Transverse colon (tissue), 4 donors: Measurements from ENCODE around the gene DHRSX. TPM values are rescaled to one million over a fixed set of nuclear protein-coding genes. Genes with fewer than 3 reads are reported as not detected.
"Not testable (repeated sequence)": the region's sequence is repeated elsewhere in the genome, so short reads cannot be mapped to it uniquely, and the experiment has no call there.

ENCODE experiments used
- DNase-seq: peaks from one replicate; pipeline ENCODE4 v3.0.0-alpha.2; 2019
- H3K27ac ChIP-seq, 4 donors: fragments of 200-600 bp; sonication (generic); 2 replicates each; pipeline ENCODE4 v1.5.1; 2016 to 2018; ENCODE audit warnings: inconsistent platforms in 4 of 4
- H3K27me3 ChIP-seq: fragments of 200-600 bp; sonication (generic); 2 replicates; pipeline ENCODE4 v1.5.1; 2017; ENCODE audit warnings: inconsistent platforms
- H3K36me3 ChIP-seq, 4 donors: fragments of 200-600 bp; sonication (generic); 2 replicates each; pipeline ENCODE4 v1.5.1; 2017 to 2019; ENCODE audit warnings: inconsistent platforms in 4 of 4
- H3K4me1 ChIP-seq, 4 donors: fragments of 200-600 bp; sonication (generic); 2 replicates each; pipeline ENCODE4 v1.5.1; 2017 to 2020; ENCODE audit warnings: inconsistent platforms in 4 of 4
- H3K4me3 ChIP-seq, 4 donors: fragments of 200-600 bp; sonication (generic); 1 replicate in 1 of 4; 2 replicates in 3 of 4; pipeline versions ENCODE4 v1.5.1 to v1.6.1; 2017 to 2019; ENCODE audit warnings: inconsistent platforms in 4 of 4
- H3K9me3 ChIP-seq, 2 donors: fragments of 200-600 bp; sonication (generic); 2 replicates each; pipeline ENCODE4 v1.5.1; 2017 to 2019; ENCODE audit warnings: inconsistent platforms in 2 of 2
- EP300 ChIP-seq: sonication (generic); formaldehyde crosslinking; IDR thresholded peaks from one replicate; pipeline ENCODE4 v1.6.1; 2017; ENCODE audit warnings: antibody characterized with exemption, low read depth
- POLR2A ChIP-seq: fragments of 450-650 bp; IDR thresholded peaks from one replicate; pipeline ENCODE4 v1.6.1; 2016; ENCODE audit warnings: antibody characterized with exemption, mild to moderate bottlenecking, moderate library complexity
- POLR2AphosphoS5 ChIP-seq, 3 donors: sonication (generic); formaldehyde crosslinking; IDR thresholded peaks; one replicate each; pipeline ENCODE4 v1.6.1; 2016; ENCODE audit warnings: antibody characterized with exemption in 3 of 3
- WGBS, 2 donors: methylation state at CpG; one replicate each; pipeline ENCODE4 v1.1.5; 2018; ENCODE audit warnings: low coverage in 1 of 2; 5-methylcytosine and 5-hydroxymethylcytosine counted together
- in situ Hi-C, 4 donors: fragments of 200-750 bp; cut with MboI; loops; one replicate each; pipeline versions ENCODE4 v1.15.0 to v1.15.1; 2017; ENCODE audit warnings: low sequenced_read_pairs in 3 of 4, low pct_ligation_motif_present in 1 of 4, low pct_unique_long_range_greater_than_20kb in 1 of 4
- intact Hi-C: fragments of 100-400 bp; cut with DNase I; formaldehyde crosslinking; loops from one replicate; pipeline ENCODE4 v1.15.1; 2023; ENCODE audit warnings: low total_unique reads
- total RNA-seq, 4 donors: library from RNA; depleted of rRNA; stranded (reverse); fragments of >200 nt; gene quantifications; one replicate each; pipeline ENCODE4 v1.1.0, GENCODE V29; 2016
- TF ChIP-seq, protein P1 (sequence below), 5 experiments: fragments of 200-600 bp in 3 of 5; fragments of 450-650 bp in 2 of 5; sonication (generic) in 3 of 5; IDR thresholded peaks; 1 replicate in 2 of 5; 2 replicates in 3 of 5; pipeline ENCODE4 v1.5.1; 2016 to 2017; ENCODE audit warnings: antibody characterized with exemption in 5 of 5, inconsistent platforms in 3 of 5, mild to moderate bottlenecking in 2 of 5, moderate library complexity in 1 of 5

Gene DHRSX
- total RNA-seq, 4 donors from 2014 or later, result 27.9 to 39.9 (median 33.9) TPM

DNA sequence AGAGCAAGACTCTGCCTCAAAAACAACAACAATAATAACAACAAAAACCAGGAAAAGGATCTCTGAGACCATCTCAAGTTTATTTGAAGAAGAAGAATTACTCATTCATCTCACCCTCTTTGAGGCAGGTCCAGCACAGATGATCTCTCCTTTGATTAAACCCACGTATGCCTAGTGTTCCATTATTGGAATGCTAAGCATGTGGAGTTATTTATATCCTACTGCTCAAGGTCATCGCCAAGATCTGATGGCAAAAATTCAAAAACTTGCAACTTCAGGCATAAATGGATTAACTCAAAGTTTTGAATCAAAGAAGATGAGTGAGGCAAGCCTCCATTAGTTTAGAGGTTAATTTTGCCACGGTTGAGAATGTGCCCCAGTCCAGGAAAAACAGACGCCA, 184.2 kb downstream of the DHRSX start:
- in situ Hi-C loops, result no loop called here
- intact Hi-C loops, result no loop called here

DNA sequence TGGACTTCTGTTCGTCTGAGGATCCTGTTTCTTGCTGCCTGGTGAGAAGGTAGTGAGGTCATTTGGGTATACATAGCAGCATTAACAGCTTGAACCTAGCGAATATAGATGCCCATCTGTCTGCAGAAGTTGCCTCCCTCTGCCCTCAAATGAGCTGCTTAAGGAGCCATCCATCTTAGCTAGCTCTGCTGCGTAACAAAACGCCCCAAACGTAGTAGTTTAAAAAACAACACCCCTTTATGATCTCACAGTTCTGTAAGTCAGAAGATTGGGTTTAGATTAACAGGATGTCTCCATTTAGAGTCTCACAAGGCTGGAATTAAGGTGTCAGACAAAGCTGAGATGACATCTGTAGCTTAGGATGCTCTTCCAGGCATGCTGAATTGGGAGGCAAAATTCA, 185.3 kb downstream of the DHRSX start:
- H3K9me3 ChIP-seq, result no peaks in the 10 kb centered on the region
- WGBS, 2 donors, result 94 to 100% methylated on average over 1 to 5 of the region's 5 CpGs
- in situ Hi-C loops (no loop called here), intact Hi-C loops (no loop called here)
- DNase-seq, result no peak
- no peaks in the 10 kb centered on the region for H3K4me1 ChIP-seq
- no peaks in the 10 kb centered on the region for H3K36me3 ChIP-seq
- TF ChIP-seq EP300, result no peak
- TF ChIP-seq POLR2AphosphoS5 (IDR thresholded peaks at IDR 0.05), result no peak
- TF ChIP-seq, protein P1, sequence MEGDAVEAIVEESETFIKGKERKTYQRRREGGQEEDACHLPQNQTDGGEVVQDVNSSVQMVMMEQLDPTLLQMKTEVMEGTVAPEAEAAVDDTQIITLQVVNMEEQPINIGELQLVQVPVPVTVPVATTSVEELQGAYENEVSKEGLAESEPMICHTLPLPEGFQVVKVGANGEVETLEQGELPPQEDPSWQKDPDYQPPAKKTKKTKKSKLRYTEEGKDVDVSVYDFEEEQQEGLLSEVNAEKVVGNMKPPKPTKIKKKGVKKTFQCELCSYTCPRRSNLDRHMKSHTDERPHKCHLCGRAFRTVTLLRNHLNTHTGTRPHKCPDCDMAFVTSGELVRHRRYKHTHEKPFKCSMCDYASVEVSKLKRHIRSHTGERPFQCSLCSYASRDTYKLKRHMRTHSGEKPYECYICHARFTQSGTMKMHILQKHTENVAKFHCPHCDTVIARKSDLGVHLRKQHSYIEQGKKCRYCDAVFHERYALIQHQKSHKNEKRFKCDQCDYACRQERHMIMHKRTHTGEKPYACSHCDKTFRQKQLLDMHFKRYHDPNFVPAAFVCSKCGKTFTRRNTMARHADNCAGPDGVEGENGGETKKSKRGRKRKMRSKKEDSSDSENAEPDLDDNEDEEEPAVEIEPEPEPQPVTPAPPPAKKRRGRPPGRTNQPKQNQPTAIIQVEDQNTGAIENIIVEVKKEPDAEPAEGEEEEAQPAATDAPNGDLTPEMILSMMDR (IDR thresholded peaks at IDR 0.05), result no peak
- TF ChIP-seq POLR2A, result no peak
- no peak overlapping the region for H3K27ac ChIP-seq
- no peaks in the 10 kb centered on the region for H3K27me3 ChIP-seq
- no peak overlapping the region for H3K4me3 ChIP-seq

More for the DNA sequence above, 184.2 kb downstream of the DHRSX start:
- Histone ChIP-seq H3K4me1 (no peaks in the 10 kb centered on the region), H3K4me3 (no peak overlapping the region), H3K27ac (no peak overlapping the region), H3K27me3 (no peaks in the 10 kb centered on the region), H3K9me3 (no peaks in the 10 kb centered on the region), H3K36me3 (no peaks in the 10 kb centered on the region)
- no peak for TF ChIP-seq POLR2AphosphoS5 (IDR thresholded peaks at IDR 0.05)
- TF ChIP-seq, protein P1 (IDR thresholded peaks at IDR 0.05), result no peak
- TF ChIP-seq POLR2A, result no peak
- no peak for TF ChIP-seq EP300
- no peak for DNase-seq
- 81 to 94% methylated on average over 3 to 4 of the region's 4 CpGs for WGBS, 2 donors

DNA sequence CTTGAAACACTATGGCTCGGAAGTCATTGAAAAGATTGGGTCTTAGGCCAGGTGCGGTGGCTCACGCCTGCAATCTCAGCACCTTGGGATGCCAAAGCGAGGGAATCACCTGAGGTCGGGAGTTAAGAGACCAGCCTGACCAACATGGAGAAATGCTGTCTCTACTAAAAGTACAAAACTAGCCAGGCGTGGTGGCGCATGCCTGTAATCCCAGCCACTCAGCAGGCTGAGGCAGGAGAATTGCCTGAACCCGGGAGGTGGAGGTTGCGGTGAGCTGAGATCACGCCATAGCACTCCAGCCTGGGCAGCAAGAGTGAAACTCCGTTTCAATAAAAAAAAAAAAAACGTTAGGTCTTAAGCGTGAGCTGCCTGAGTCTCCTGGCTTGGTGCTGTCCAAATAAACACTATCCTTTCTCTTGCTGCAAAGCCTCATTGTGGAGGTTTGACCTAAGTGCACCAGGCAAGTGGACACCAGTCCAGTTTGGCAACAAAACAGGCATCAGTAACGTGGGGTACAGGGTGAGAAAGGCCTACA, 185.9 kb downstream of the DHRSX start:
- in situ Hi-C loops (no loop called here), intact Hi-C loops (no loop called here)
- Histone ChIP-seq H3K36me3 (no peaks in the 10 kb centered on the region), H3K4me3 (no peak overlapping the region), H3K27me3 (no peaks in the 10 kb centered on the region), H3K27ac (no peak overlapping the region), H3K9me3 (no peaks in the 10 kb centered on the region), H3K4me1 (no peaks in the 10 kb centered on the region)
- no peak for TF ChIP-seq POLR2A
- TF ChIP-seq, protein P1 (IDR thresholded peaks at IDR 0.05), result no peak
- TF ChIP-seq EP300, result no peak
- no peak for TF ChIP-seq POLR2AphosphoS5 (IDR thresholded peaks at IDR 0.05)
- WGBS, 2 donors, result 88 to 93% methylated on average over 12 to 14 of the region's 14 CpGs
- no peak for DNase-seq

DNA sequence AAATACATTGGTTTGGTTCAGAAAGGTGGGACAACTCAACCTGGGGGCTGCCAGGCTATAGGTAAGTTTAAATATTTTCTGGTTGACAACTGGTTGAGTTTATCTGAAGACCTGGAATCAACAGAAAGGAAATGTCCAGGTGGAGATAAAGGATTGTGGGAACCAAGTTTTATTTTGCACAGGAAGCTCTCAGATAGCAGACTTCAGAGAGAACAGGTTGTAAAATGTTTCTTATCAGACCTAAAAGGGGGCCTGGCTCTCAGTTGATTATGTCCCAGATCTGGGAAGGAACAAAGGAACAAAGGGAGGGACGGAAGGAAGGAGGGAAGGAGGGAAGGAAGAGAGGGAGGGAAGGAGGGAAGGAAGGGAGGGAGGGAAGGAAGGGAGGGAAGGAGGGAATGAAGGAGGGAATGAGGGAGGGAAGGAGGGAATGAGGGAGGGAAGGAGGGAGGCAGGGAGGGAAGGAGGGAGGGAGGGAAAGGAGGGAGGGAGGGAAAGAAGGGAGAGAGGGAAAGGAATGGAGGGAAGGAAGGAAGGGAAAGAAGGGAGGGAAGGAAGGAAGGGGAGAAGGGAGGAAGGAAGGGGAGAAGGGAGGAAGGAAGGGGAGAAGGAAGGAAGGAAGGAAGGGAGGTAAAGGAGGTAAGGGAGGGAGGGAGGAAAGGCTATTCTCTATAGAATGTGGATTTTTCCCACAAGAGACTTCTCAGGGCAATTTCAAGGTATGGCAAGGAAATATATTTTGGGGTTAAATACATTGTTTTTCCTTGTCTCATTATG, 186.7 kb downstream of the DHRSX start:
- no peaks in the 10 kb centered on the region for H3K27me3 ChIP-seq
- in situ Hi-C loops, result no loop called here

DNA sequence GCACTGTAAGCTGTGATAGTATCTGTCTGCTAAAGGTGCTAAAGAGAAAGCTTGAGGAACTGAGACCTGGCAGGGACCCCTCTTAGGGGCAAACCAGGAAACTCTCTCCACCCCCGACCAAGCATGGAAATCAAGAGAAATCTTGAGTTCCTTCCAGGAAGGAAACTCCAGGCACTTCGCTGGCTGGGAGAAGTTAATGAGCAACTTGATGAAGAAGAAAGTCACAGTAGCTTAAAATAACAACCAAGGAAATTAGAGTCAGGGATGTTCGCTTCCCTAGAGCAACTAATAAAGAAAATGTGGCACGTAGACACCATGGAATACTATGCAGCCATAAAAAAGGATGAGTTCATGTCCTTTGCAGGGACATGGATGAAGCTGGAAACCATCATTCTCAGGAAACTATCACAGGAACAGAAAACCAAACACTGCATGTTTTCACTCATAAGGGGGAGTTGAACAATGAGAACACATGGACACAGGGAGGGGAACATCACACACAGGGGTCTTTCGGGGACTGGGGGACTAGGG, 188.7 kb downstream of the DHRSX start:
- DNase-seq, intact Hi-C loops, H3K9me3 ChIP-seq, H3K36me3 ChIP-seq, H3K4me1 ChIP-seq, H3K4me3 ChIP-seq, in situ Hi-C loops, H3K27me3 ChIP-seq, H3K27ac ChIP-seq: not testable (repeated sequence)
- 40 to 90% methylated on average over 1 to 5 of the region's 5 CpGs for WGBS, 2 donors

More for the DNA sequence above, 186.7 kb downstream of the DHRSX start:
- WGBS, 2 donors, result 31% methylated on average over 1 of the region's 1 CpG; no CpG with 5 or more reads in 1 of the 2 donors
- no peak for DNase-seq
- Histone ChIP-seq H3K27ac (no peak overlapping the region), H3K9me3 (no peaks in the 10 kb centered on the region), H3K4me3 (no peak overlapping the region), H3K4me1 (no peaks in the 10 kb centered on the region), H3K36me3 (no peaks in the 10 kb centered on the region)
- TF ChIP-seq POLR2A (no peak), EP300 (no peak), POLR2AphosphoS5 (IDR thresholded peaks at IDR 0.05) (no peak)
- TF ChIP-seq, protein P1 (IDR thresholded peaks at IDR 0.05), result no peak
- intact Hi-C loops, result no loop called here
